ENCODE measurements around the gene PAK5.
"Not testable (repeated sequence)": the region's sequence is repeated elsewhere in the genome, so short reads cannot be mapped to it uniquely, and the experiment has no call there.

The PAK5 gene

GRCh38 chr20:9685011-9685410 is 153.9 kb downstream of the PAK5 start:
- DNase-seq (ENCODE audit: low read depth) = no peak

GRCh38 chr20:9677100-9677623 is 161.7 kb downstream of the PAK5 start:
- no peak for DNase-seq (ENCODE audit: low read depth)

GRCh38 chr20:9672981-9673380 is 165.9 kb downstream of the PAK5 start:
- DNase-seq (ENCODE audit: low read depth) = no peak

- no peak for DNase-seq (ENCODE audit: low read depth)
Measured at GRCh38 chr20:9672027-9672426, 166.8 kb downstream of the PAK5 start.

GRCh38 chr20:9668381-9668780 is 170.5 kb downstream of the PAK5 start:
- DNase-seq (ENCODE audit: low read depth) = no peak

- DNase-seq (ENCODE audit: low read depth) = no peak
Measured at GRCh38 chr20:9663423-9663822, 175.5 kb downstream of the PAK5 start.

- no peak for DNase-seq (ENCODE audit: low read depth)
Measured at GRCh38 chr20:9660236-9660868, 178.5 kb downstream of the PAK5 start.

- DNase-seq (ENCODE audit: low read depth) = no peak
Measured at GRCh38 chr20:9647741-9648140, 191.1 kb downstream of the PAK5 start.

GRCh38 chr20:9646375-9646774 is 192.5 kb downstream of the PAK5 start:
- DNase-seq (ENCODE audit: low read depth) = no peak

GRCh38 chr20:9642882-9643281 is 196.0 kb downstream of the PAK5 start:
- DNase-seq (ENCODE audit: low read depth) = no peak

GRCh38 chr20:9641499-9642000 is 197.3 kb downstream of the PAK5 start:
- not testable (repeated sequence) for DNase-seq (ENCODE audit: low read depth)

- no peak for DNase-seq (ENCODE audit: low read depth)
Measured at GRCh38 chr20:9637889-9638288, 201.0 kb downstream of the PAK5 start.

- no peak for DNase-seq (ENCODE audit: low read depth)
Measured at GRCh38 chr20:9635750-9636149, 203.1 kb downstream of the PAK5 start.

GRCh38 chr20:9634327-9634726 is 204.5 kb downstream of the PAK5 start:
- no peak for DNase-seq (ENCODE audit: low read depth)

- DNase-seq (ENCODE audit: low read depth) = no peak
Measured at GRCh38 chr20:9632991-9633390, 205.9 kb downstream of the PAK5 start.

- DNase-seq (ENCODE audit: low read depth) = no peak
Measured at GRCh38 chr20:9632265-9632664, 206.6 kb downstream of the PAK5 start.

GRCh38 chr20:9630554-9630953 is 208.3 kb downstream of the PAK5 start:
- DNase-seq (ENCODE audit: low read depth) = no peak

GRCh38 chr20:9629831-9630230 is 209.0 kb downstream of the PAK5 start:
- no peak for DNase-seq (ENCODE audit: low read depth)

- no peak for DNase-seq (ENCODE audit: low read depth)
Measured at GRCh38 chr20:9628589-9628988, 210.3 kb downstream of the PAK5 start.

- no peak for DNase-seq (ENCODE audit: low read depth)
Measured at GRCh38 chr20:9628141-9628540, 210.7 kb downstream of the PAK5 start.

GRCh38 chr20:9627219-9627618 is 211.7 kb downstream of the PAK5 start:
- no peak for DNase-seq (ENCODE audit: low read depth)

- no peak for DNase-seq (ENCODE audit: low read depth)
Measured at GRCh38 chr20:9626357-9626756, 212.5 kb downstream of the PAK5 start.

GRCh38 chr20:9617940-9618339 is 220.9 kb downstream of the PAK5 start:
- no peak for DNase-seq (ENCODE audit: low read depth)

- DNase-seq (ENCODE audit: low read depth) = peak; percentile 24
Measured at GRCh38 chr20:9616833-9617461, 221.9 kb downstream of the PAK5 start.

All from activated T-cell treated with anti-CD3 and anti-CD28 coated beads for 1 hour (primary cell).